DND-41 (cell line): ENCODE results near the gene MFSD11.

Experiments
- ATAC-seq: fragments of 200-7000 bp; cut with Tn5 transposase; 3 replicates; pipeline ENCODE4 v1.9.1; 2021; ENCODE audit warnings: low read depth; ENCODE audit not compliant: insufficient read depth
- DNase-seq: peaks from one replicate; pipeline ENCODE4 v3.0.0-alpha.2; 2020
- H2AFZ ChIP-seq: 2 replicates; pipeline ENCODE4 v1.6.0; 2012; ENCODE audit warnings: low read depth, low read length
- H3K27ac ChIP-seq: 2 replicates; pipeline ENCODE4 v1.5.1; 2012; ENCODE audit warnings: low read length, inconsistent platforms
- H3K27me3 ChIP-seq: fragments of 200-600 bp; sonication (generic); 2 replicates; pipeline ENCODE4 v1.6.0; 2012; ENCODE audit warnings: low read length, mild to moderate bottlenecking, inconsistent platforms; ENCODE audit not compliant: insufficient read depth, poor library complexity
- H3K36me3 ChIP-seq: 2 replicates; pipeline ENCODE4 v1.5.1; 2012; ENCODE audit warnings: low read length, inconsistent platforms; ENCODE audit not compliant: insufficient read depth
- H3K4me1 ChIP-seq: 2 replicates; pipeline ENCODE4 v1.5.1; 2012; ENCODE audit warnings: mild to moderate bottlenecking, low read length; ENCODE audit not compliant: insufficient read depth
- H3K4me2 ChIP-seq: 2 replicates; pipeline ENCODE4 v1.6.0; 2012; ENCODE audit warnings: mild to moderate bottlenecking, moderate library complexity, low read length, inconsistent platforms; ENCODE audit not compliant: insufficient read depth
- H3K4me3 ChIP-seq, 2 experiments: fragments of 200-600 bp in 1 of 2; shearing (Covaris generic) in 1 of 2; 2 replicates each; pipeline ENCODE4 v1.5.1; 2012 to 2016; ENCODE audit warnings: inconsistent platforms in 2 of 2, low read length in 2 of 2, mild to moderate bottlenecking in 2 of 2, low read depth in 1 of 2, moderate library complexity in 1 of 2
- H3K79me2 ChIP-seq: 2 replicates; pipeline ENCODE4 v1.6.0; 2012; ENCODE audit warnings: low read length, inconsistent platforms; ENCODE audit not compliant: insufficient read depth
- H3K9ac ChIP-seq: 2 replicates; pipeline ENCODE4 v1.6.0; 2012; ENCODE audit warnings: low read depth, mild to moderate bottlenecking, inconsistent platforms, low read length, moderate library complexity
- H3K9me3 ChIP-seq: 2 replicates; pipeline ENCODE4 v1.5.1; 2012; ENCODE audit warnings: low read length, moderate library complexity, mild to moderate bottlenecking, inconsistent platforms; ENCODE audit not compliant: insufficient read depth, severe bottlenecking
- H4K20me1 ChIP-seq: 2 replicates; pipeline ENCODE4 v1.6.0; 2012; ENCODE audit warnings: low read length; ENCODE audit not compliant: insufficient read depth
- CTCF ChIP-seq: IDR thresholded peaks from 2 replicates; pipeline ENCODE4 v1.5.1; 2012; ENCODE audit warnings: borderline replicate concordance, low read length, moderate library complexity, mild to moderate bottlenecking; ENCODE audit not compliant: poor library complexity, severe bottlenecking; ENCODE audit errors: extremely low read depth
- EZH2 ChIP-seq: IDR thresholded peaks from 3 replicates; pipeline ENCODE4 v1.6.1; 2012; ENCODE audit warnings: borderline replicate concordance, low read depth, mild to moderate bottlenecking, moderate library complexity, low read length, inconsistent platforms; ENCODE audit not compliant: severe bottlenecking

The MFSD11 gene

GRCh38 chr17:76704805-76705204 is 33.1 kb upstream of the MFSD11 start:
- no peak for DNase-seq

GRCh38 chr17:76706817-76707216 is 31.1 kb upstream of the MFSD11 start:
- no peak for ATAC-seq
- peaks cover 14% of the 10 kb centered on the region; the same call in 1 of the 2 replicates for H4K20me1 ChIP-seq

More at GRCh38 chr17:76704805-76705204, 33.1 kb upstream of the MFSD11 start:
- H2AFZ ChIP-seq, result no peak overlapping the region
- H3K79me2 ChIP-seq, result no peaks in the 10 kb centered on the region
- no peaks in the 10 kb centered on the region; the same call in 1 of the 2 replicates for H3K4me1 ChIP-seq
- H4K20me1 ChIP-seq, result peaks cover 11% of the 10 kb centered on the region; the same call in 1 of the 2 replicates
- TF ChIP-seq CTCF (no peak), EZH2 (no peak)
- H3K9me3 ChIP-seq, result no peaks in the 10 kb centered on the region
- H3K36me3 ChIP-seq, result no peaks in the 10 kb centered on the region
- no peak overlapping the region for H3K4me2 ChIP-seq
- H3K27ac ChIP-seq, result no peak overlapping the region
- H3K9ac ChIP-seq, result no peak overlapping the region
- no peak for ATAC-seq
- no peak overlapping the region for H3K4me3 ChIP-seq
- peaks cover 15% of the 10 kb centered on the region for H3K27me3 ChIP-seq

GRCh38 chr17:76707985-76708807 is 29.7 kb upstream of the MFSD11 start:
- peaks cover 9% of the 10 kb centered on the region for H3K4me1 ChIP-seq
- DNase-seq (no peak), ATAC-seq (no peak)
- no peak overlapping the region for H3K9ac ChIP-seq
- H3K4me3 ChIP-seq, result no peak overlapping the region
- no peaks in the 10 kb centered on the region for H3K79me2 ChIP-seq
- no peak overlapping the region for H3K4me2 ChIP-seq
- TF ChIP-seq EZH2 (no peak), CTCF (no peak)
- H4K20me1 ChIP-seq, result peaks cover 14% of the 10 kb centered on the region; the same call in 1 of the 2 replicates
- peaks cover 29% of the 10 kb centered on the region for H3K27me3 ChIP-seq
- no peaks in the 10 kb centered on the region for H3K36me3 ChIP-seq
- H3K27ac ChIP-seq, result no peak overlapping the region
- H2AFZ ChIP-seq, result no peak overlapping the region
- H3K9me3 ChIP-seq, result no peaks in the 10 kb centered on the region

More at GRCh38 chr17:76706817-76707216, 31.1 kb upstream of the MFSD11 start:
- no peak overlapping the region for H3K4me3 ChIP-seq
- DNase-seq, result no peak
- peaks cover 9% of the 10 kb centered on the region for H3K4me1 ChIP-seq
- H3K4me2 ChIP-seq, result no peak overlapping the region
- H3K79me2 ChIP-seq, result no peaks in the 10 kb centered on the region
- no peaks in the 10 kb centered on the region for H3K36me3 ChIP-seq
- H2AFZ ChIP-seq, result no peak overlapping the region
- H3K9ac ChIP-seq, result no peak overlapping the region
- peaks cover 29% of the 10 kb centered on the region for H3K27me3 ChIP-seq
- H3K9me3 ChIP-seq, result no peaks in the 10 kb centered on the region
- no peak overlapping the region for H3K27ac ChIP-seq
- TF ChIP-seq CTCF, result no peak
- no peak for TF ChIP-seq EZH2
